ENCODE results near the gene BEND7.
"Not testable (repeated sequence)": the region's sequence is repeated elsewhere in the genome, so short reads cannot be mapped to it uniquely, and the experiment has no call there.

The BEND7 gene, protein sequence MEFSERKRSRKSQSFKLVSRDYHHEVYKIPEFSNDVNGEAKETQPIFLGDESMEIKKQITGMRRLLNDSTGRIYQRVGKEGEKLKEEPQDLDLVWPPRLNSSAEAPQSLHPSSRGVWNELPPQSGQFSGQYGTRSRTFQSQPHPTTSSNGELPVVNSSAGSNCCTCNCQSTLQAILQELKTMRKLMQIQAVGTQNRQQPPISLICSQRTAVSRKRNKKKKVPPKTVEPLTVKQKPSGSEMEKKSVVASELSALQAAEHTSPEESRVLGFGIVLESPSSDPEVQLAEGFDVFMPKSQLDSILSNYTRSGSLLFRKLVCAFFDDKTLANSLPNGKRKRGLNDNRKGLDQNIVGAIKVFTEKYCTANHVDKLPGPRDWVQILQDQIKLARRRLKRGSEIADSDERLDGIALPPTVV

DNA sequence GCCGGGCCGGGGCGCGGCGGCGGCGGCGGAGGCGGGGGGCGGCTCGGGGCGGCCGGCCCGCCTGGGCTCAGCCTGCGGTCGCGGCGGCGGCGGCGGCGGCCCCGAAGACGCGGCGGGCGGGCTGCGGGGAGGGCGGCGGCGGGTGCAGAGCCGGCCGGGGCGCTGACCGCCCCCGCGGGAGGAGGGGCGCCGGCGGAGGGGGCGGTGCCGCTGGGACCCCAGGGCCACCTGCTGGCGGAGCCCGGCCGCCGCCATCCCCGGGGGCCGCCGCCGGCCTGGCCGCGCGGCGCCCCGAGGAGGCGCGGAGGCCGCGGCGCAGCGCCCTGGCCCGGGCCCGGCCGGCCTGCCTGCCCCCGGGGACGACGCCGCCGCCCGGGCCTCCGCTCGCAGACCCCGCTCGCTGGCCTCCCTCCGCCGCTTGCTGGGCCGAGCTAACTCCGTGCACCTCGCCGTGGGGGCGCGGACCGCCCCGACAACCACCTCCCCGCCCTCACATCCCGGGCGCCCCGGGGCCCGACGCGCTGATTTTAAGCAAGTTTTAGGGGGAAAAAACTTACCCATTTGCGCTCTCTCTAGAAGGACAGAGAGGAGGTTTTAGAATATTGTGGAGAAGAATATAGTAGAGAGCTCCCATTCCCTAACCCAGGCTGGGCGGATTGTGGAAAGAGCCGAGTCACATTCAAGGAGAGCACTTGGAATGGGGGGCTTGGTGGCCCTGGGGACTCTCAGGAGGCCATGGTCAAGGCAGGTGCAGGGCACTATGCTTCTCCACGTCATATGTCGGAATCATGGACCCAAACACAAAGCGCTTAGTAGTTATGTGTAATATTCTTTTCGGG is at the start of gene BEND7:
Gene BEND7 (minus strand): TSS at position 140 of the 839 bp plus-strand sequence. CDS start 481 bp downstream, outside the sequence.
- DNase-seq (ENCODE audit: low read depth) = no peak

DNA sequence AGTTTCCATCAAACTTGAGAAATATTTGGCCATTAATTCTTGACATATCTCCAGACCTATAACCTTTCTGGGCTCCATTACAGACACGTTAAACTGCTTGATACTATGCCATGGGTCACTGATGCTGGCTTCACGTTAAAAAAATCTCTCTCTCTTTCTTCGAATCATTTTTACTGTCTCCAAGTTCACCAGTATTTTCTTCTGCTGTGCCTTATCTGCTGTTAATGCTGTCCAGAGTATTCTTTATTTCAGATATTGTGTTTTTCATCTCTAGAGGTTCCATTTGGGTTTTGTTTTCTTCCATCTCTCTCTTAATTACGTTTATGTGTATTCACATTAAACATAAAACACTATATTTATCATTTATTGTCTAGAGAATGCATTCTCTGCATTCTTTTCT is 45.1 kb upstream of the BEND7 start:
- no peak for DNase-seq (ENCODE audit: low read depth)

DNA sequence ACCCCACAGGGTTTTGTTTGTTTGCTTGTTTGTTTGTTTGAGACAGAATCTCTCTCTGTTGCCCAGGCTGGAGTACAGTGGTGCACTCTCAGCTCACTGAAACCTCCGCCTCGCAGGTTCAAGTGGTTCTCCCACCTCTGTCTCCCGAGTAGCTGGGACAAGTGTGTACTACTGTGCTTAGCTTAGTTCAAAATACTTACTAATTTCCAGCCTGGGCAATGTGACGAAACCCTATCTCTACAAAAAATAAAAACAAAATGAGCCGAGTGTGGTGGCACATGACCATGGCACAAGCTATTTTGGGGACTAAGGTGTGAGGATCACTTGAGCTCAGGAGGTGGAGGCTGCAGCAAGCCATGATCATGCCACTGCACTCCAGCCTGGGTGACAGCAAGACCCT is 42.7 kb upstream of the BEND7 start:
- no peak for DNase-seq (ENCODE audit: low read depth)

DNA sequence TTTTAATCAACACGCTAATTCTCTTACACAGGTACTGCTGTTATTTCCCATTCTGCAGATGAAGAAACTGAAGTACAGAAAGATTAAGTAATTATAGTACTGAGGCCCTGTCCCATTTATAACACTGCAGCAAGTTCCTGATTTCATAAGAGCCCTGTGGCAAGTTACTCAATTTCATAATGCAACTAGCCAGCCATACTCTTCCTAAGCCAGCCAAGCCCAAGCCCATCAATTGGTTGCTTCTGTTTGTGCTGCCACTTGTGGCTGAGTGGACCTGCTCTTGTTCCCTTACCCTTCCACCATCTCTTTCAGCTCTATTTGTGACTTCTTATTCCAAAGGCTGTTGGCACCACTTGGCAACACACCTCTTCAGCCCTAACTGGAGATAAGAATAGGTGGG is 38.2 kb upstream of the BEND7 start:
- no peak for DNase-seq (ENCODE audit: low read depth)

DNA sequence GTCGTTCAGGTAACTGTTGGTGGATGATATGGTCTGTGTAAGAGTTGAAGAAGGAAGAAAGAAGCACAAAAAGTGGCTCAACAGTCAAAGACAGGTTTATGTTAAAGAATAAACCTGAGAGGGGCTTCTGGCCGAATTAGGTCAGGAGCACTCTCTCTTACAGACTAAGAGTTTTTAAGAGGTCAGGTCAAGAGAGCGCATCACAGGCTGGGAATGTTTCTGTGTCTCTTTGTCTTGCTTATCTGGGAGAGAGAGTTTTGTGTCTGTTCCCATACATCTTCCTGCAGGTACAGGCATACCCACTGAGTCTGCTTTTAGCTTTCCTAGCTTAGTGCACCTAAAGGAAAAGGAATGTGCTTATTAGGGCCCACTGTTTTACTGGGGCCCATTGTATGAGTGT is 35.8 kb upstream of the BEND7 start:
- DNase-seq (ENCODE audit: low read depth) = no peak

DNA sequence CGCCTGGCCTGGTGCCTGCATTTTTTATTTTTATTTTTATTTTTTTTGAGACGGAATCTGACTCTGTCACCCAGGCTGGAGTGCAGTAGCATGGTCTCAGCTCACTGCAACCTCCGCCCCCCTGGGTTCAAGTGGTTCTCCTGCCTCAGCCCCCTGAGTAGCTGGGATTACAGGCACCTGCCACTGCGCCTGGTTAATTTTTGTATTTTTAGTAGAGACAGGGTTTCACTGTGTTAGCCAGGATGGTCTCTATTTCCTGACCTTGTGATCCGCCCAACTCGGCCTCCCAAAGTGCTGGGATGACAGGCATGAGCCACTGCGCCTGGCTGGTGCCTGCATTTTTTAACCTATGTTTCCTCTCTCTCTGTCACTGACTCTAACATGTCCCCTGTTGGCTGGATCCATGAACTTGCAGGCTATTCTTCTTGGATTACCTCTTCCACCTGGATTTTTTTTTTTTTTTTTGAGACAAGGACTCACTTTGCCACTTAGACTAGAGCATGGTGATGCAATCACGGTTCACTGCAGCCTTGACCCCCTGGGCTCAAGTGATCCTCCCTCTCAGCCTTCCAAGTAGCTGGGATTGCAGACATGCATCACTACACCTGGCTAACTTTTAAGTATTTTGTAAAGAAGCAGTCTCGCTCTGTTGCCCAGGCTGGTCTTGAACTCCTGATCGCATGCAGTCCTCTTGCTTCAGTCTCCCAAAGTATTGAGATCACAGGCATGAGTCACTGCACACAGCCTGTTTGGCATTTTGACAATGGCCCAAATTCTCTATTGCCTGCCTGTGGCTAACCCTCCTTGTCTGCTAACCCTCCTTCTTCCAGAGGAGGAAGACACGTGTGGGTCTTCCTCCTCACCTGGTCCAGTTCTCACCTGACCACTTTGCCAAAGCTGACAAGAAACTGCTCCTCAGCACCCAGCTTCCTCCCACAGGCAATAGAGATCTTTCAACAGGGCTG is 34.9 kb upstream of the BEND7 start:
- no peak for DNase-seq (ENCODE audit: low read depth)

DNA sequence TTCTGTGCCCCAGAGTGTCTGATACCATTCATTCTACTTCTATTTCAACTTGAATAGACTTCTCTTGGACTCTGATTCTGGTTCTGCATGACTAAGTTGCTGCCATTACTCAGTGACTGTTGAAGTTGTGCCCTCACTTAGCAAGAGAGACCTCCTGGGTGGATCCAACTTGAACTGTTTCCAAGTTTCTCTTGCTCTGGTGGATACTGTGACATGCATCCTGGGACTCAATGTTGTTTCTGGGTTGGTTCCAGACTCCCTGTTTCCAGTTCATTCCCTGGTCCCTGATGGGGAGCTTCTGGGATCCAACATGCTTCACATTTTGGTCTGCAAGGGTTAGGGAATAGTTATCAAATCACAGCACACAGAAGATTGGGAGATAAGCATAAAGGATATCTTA is 31.8 kb upstream of the BEND7 start:
- DNase-seq (ENCODE audit: low read depth) = no peak

DNA sequence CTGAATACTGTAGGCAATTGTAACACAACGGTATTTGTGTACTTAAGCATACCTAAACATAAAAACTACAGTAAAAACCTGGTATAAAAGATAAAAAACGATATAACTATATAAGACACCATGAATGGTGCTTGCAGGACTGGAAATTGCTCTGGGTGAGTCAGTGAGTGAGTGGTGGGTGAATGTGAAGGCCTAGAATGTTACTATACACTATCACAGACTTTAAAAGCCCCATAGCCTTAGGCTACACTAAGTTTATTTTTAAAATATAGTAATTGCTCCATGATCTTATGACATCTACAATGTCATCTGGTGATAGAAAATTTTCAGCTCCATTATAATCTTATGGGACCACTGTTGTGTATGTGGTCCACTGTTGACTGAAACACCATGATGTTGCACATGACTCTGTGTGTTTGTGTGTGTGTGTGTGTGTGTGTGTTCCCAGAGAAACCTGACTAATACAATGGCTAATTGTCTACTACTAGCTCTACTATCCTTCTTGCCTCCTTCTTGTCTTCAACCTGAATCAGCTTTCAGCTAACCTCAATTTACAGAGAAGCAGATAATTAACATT is 30.4 kb upstream of the BEND7 start:
- no peak for DNase-seq (ENCODE audit: low read depth)

DNA sequence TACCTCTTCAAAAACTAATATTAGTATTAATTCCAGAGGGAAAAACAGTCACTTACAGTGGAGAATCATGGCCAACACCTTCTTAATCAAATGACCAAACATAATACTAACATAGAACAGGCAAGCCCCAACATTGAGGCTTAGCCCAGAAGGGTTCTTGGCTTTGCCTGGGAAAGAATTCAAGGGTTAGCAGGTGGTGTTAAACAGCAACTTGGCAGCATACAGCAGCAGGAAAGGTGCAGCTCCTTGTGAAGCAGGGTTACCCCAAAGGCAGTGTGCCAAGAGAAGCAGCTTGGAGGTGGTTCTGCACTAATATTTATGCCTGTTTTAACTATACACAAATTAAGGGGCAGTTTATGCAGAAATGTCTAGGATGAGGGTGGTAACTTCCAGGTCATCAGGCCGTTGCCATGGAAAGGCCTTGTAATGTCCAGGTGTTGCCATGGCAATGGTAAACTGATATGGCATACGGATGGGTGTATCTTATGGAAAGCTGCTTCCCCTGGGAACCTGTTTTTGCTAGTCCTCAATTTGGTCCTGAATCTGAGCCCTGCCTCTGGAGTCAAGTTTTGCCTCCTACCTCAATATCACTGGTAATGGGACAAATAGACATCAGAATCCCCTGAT is 27.2 kb upstream of the BEND7 start:
- DNase-seq (ENCODE audit: low read depth) = no peak

DNA sequence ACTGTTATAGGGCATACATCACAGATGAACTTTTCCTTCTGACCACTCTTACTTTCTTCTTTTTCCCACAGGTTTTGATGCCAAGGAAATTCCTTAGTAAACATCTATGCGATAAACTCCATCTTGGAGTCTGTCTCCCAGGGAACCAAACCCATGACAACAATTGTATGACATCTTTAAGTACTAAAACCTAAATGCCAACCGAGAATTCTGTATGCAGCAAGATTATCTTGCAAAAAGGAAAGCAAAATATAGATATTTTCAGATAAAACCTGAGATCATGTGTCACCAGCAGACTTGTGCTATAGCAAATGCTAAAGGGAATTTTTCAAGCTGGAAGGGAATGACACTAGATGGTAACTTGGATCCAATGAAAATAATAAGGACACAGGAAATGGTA is 22.0 kb upstream of the BEND7 start:
- DNase-seq (ENCODE audit: low read depth) = no peak

DNA sequence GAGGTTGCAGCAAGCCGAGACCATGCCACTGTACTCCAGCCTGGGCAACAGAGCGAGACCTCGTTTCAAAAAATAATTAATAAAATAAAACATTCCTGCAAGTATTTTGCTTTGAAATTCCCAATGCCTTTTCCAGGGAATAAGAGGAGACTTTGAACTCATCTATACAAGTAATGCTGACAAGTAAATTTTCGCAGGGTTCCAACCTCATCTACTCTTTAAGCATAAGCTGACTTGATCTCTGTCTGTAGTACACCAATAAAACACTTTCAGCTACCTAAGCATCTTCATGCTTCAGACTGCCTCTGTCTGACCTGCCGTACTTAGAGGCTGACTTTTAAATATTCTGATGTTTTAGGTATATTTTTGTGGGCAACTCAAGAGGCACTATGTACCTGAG is 13.7 kb upstream of the BEND7 start:
- no peak for DNase-seq (ENCODE audit: low read depth)

DNA sequence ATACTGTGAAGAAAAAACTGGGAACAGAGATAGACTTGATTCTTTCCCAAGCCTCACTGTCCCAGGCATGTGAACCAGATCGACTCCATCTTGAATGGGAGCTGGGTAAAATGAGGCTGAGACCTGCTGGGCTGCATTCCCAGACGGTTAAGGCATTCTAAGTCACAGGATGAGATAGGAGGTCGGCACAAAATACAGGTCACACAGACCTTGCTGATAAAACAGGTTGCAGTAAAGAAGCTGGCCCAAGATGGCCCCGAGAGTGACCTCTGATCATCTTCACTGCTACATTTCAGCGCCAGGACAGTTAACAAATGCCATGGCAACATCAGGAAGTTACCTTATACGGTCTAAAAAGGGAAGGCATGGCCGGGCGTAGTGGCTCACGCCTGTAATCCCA is 9.2 kb upstream of the BEND7 start:
- DNase-seq (ENCODE audit: low read depth) = not testable (repeated sequence)

DNA sequence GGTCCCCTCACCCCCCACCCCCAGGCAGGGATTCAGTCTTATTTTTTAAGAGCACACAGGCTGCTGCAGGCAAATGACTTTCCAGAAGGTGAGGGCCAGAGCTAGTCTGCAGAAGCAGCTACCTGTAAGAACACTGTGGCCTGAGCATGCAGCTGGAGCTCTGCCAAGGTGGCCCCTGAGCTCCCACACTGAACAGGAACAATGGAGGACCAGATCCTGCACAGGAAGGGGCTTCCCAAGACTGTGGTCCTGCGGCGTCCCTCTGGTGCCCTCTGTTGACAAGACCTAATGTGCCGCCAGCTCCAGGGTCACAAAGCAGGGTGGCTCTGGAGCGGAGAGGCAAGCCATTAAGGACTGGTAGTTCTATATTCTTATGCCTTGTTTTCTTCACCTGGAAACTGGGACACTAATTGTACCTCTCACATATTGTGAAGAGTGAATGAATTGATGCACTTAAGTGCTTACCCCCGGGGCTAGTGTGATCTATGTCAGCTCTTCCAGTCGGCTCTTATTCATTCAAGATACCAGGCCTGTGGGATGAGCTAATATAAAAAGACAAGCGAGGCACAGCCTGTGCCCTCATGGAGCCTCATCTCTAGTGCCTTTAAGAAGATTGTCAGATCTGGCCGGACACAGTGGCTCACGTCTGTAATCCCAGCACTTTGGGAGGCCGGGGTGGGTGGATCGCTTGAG is 8.0 kb upstream of the BEND7 start:
- DNase-seq (ENCODE audit: low read depth) = no peak

DNA sequence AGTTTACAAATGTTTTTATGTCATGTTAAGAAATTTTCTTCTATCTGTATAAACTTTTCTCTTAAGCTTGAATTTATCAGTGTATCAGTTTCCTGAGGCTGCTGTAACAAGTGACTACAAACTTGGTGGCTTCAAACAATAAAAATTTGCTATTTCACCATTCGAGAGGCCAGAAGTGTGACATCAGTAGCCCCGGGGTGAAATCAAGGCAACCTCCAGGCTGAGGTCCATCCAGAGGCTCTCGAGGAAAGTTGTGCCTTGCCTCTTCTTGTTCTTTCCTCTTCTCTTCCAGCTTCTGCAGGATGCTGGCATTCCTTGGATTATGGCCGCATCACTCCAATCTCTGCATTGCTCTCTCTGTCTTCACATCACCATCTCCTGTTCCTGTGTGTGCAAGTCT is 6.5 kb upstream of the BEND7 start:
- no peak for DNase-seq (ENCODE audit: low read depth)

DNA sequence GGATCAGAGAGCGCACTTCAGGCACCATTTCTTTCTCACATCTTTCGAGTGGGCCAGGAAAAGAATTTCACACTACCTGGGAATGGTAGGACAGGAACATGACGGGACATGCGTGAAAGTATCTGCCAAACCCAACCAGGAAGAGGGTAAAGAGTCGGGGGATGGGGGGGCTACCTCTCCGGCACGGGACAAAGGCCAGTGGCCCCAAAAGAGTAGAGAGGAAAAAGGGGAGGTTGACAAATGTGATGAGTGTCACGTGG is 830 bp upstream of the BEND7 start:
- no peak for DNase-seq (ENCODE audit: low read depth)

DNA sequence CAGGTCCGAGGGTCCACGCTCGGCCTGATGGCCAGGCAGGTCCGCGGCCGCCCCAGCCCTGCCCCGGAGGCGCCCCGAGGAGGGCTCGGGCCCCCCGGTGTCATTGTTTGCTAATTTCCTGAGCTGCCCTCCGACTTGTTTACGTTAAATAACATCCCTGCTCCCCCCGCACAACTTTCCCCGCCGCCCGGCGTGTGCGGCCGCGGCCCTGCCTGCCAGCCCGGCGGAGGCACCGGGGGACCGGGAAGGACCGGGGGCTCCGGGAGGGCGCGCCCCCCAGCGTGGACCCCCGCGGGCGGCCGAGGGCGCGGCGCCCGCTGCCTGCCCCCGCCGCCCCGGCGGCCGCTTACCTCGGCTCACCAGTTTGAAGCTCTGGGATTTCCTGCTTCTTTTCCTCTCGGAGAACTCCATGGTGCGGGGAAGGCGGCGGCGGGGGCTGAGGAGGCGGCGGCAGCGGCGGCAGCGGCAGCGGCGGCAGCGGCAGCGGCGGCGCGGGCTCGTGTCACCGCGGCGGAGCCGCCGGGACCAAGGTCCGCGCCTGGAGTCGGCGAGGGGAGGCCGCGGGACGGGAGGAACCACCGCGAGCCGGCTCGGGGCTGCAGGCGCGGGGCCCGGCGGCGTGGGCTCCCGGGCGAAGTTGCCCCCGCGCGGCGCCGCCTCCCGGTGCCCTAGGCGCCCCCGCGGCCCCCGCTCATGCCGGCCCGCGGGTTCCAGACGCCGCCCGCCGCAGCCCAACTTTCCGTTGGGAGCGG is 515 bp downstream of the BEND7 start:
- no peak for DNase-seq (ENCODE audit: low read depth)

DNA sequence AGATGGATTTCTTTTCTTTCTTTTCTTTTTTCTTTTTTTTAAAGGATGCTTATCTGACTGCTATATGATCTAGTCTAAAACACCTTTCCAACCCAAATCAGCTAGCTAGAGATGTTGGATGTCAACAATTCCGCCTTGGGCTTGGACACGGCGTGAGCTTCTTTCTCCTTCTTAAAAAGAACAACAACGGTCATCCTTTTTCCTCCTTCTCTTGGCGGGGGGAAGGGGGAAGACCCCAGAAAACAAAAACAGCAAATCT is 1.0 kb downstream of the BEND7 start:
- no peak for DNase-seq (ENCODE audit: low read depth)

DNA sequence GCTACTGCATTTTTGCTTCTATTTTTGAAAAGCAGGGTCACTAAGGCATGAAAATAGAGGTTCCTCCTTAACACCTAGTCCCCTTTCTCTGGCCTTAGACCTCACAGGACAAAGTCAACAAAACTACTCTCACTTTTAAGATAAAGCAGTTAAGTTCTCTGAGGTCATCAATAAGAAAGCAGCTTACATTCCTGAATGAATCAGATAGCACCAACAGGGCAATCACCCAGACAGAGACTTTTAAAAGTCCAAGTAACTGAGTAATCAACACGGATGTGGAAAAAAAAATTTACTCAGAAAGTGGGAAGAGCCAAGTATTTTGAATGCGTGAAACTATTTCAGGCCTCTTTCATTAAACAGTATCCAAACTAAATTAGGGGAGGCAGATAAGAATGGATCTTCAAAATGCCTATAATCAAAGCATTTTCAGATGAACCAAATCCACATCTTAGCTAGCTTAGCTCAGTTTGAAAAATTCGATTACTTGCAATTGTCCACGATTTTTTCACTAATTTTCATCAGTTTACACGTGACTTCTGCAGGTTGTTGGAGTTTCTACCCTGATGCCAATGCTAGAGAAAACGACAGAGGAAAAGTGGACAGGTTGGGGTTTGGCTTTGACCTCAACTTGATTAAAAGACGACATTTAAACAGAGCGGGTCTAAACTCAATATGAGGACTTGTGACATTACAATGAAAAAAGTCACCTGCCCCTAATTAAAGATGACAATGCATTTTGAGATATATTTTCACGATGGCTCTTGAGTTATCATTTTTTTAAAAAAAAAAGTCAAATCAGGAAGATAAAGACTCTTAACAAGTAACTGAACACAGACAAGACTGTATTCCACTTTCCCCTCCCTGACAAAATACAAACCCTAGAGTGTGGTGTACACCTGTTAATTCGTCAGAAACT is 1.6 kb downstream of the BEND7 start:
- no peak for DNase-seq (ENCODE audit: low read depth)

DNA sequence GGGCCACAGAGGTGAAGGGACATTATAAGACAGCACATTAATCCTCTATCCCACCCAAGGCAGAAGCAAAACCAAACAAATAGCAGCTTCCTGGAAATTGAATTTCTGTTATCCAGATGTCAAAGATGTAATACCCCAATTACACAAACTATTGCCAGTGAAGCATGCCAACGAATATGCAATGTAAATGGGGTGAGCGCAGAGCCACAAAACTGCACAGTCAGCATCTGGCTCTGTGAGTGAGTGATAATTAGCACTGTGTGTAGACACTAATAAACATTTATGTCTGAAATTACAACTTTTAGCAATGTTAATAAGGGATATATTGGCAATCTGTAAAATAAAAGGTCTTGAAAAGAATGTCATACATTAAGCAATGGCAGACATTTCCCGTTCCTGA is 3.2 kb downstream of the BEND7 start:
- no peak for DNase-seq (ENCODE audit: low read depth)

DNA sequence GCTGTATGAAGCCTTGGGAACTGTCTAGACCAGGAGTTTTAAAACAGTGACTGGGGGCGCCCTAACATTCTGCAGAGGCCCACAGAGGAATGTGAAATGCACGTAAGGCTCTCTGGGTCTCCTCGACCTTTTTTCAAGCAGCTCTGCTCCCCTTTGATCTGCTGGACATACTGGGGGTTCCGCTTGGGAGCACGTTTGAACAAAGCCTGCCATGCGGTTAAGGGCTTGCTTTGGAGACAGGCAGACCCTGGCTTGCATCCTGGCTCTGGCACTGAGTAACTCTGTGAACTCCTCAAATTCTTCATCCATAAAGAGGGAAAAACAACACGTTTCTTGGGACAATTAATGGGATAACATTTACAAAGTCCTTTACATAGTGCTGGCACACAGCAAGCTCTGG is 7.8 kb downstream of the BEND7 start:
- no peak for DNase-seq (ENCODE audit: low read depth)
